Measurements from ENCODE around the gene CLRN1.
A peak's percentile ranks its signal among the peaks of the same experiment; 100 is the strongest.

CLRN1 gene

GRCh38 chr3:150936693-150937092 is 35.8 kb downstream of the CLRN1 start:
- peak overlapping the region; percentile 8; the same call in 1 of the 2 replicates for H3K27ac ChIP-seq (ENCODE audit: low read length)
- peaks cover 39% of the 10 kb centered on the region for H3K4me1 ChIP-seq (ENCODE audit: low read length)
- no peaks in the 10 kb centered on the region for H3K36me3 ChIP-seq (replicated peaks; ENCODE audit: low read depth, low read length)
- TF ChIP-seq CTCF (IDR thresholded peaks at IDR 0.05; ENCODE audit: low read depth, low read length) (no peak), EZH2phosphoT487 (IDR thresholded peaks at IDR 0.05; ENCODE audit: low read depth) (no peak)
- peaks cover 22% of the 10 kb centered on the region for H3K27me3 ChIP-seq (ENCODE audit: low read depth, low read length)
- H3K9me3 ChIP-seq (ENCODE audit: insufficient read depth, low read length): no peaks in the 10 kb centered on the region
- H4K20me1 ChIP-seq (ENCODE audit: insufficient read depth, low read length): no peaks in the 10 kb centered on the region
- peak overlapping the region; percentile 50 for H3K4me2 ChIP-seq (ENCODE audit: low read length)
- H2AFZ ChIP-seq (ENCODE audit: low read depth, low read length): no peak overlapping the region
- H3K9ac ChIP-seq (ENCODE audit: low read length): no peak overlapping the region
- H3K4me3 ChIP-seq (ENCODE audit: low read length): peak overlapping the region; percentile 11; the same call in 1 of the 2 replicates
- no peaks in the 10 kb centered on the region for H3K79me2 ChIP-seq (ENCODE audit: low read length)

GRCh38 chr3:150933473-150933995 is 39.0 kb downstream of the CLRN1 start:
- Histone ChIP-seq H2AFZ (ENCODE audit: low read depth, low read length) (no peak overlapping the region), H3K36me3 (replicated peaks; ENCODE audit: low read depth, low read length) (no peaks in the 10 kb centered on the region), H4K20me1 (ENCODE audit: insufficient read depth, low read length) (no peaks in the 10 kb centered on the region), H3K4me1 (ENCODE audit: low read length) (peaks cover 47% of the 10 kb centered on the region), H3K4me3 (ENCODE audit: low read length) (no peak overlapping the region), H3K9ac (ENCODE audit: low read length) (no peak overlapping the region), H3K27ac (ENCODE audit: low read length) (peak overlapping the region; percentile 31), H3K27me3 (ENCODE audit: low read depth, low read length) (peaks cover 33% of the 10 kb centered on the region), H3K4me2 (ENCODE audit: low read length) (peak overlapping the region; percentile 34), H3K79me2 (ENCODE audit: low read length) (no peaks in the 10 kb centered on the region), H3K9me3 (ENCODE audit: insufficient read depth, low read length) (no peaks in the 10 kb centered on the region; the same call in 1 of the 2 replicates)
- TF ChIP-seq EZH2phosphoT487 (IDR thresholded peaks at IDR 0.05; ENCODE audit: low read depth) (no peak), CTCF (IDR thresholded peaks at IDR 0.05; ENCODE audit: low read depth, low read length) (no peak)

- Histone ChIP-seq H3K4me3 (ENCODE audit: low read length) (no peak overlapping the region), H3K79me2 (ENCODE audit: low read length) (no peaks in the 10 kb centered on the region), H2AFZ (ENCODE audit: low read depth, low read length) (no peak overlapping the region), H3K9ac (ENCODE audit: low read length) (no peak overlapping the region), H3K27ac (ENCODE audit: low read length) (no peak overlapping the region), H3K4me2 (ENCODE audit: low read length) (no peak overlapping the region), H3K4me1 (ENCODE audit: low read length) (peaks cover 54% of the 10 kb centered on the region), H3K36me3 (replicated peaks; ENCODE audit: low read depth, low read length) (no peaks in the 10 kb centered on the region), H3K27me3 (ENCODE audit: low read depth, low read length) (peaks cover 26% of the 10 kb centered on the region), H4K20me1 (ENCODE audit: insufficient read depth, low read length) (no peaks in the 10 kb centered on the region), H3K9me3 (ENCODE audit: insufficient read depth, low read length) (no peaks in the 10 kb centered on the region; the same call in 1 of the 2 replicates)
- TF ChIP-seq CTCF (IDR thresholded peaks at IDR 0.05; ENCODE audit: low read depth, low read length): no peak
- no peak for TF ChIP-seq EZH2phosphoT487 (IDR thresholded peaks at IDR 0.05; ENCODE audit: low read depth)
These were observed 40.8 kb downstream of the CLRN1 start for GRCh38 chr3:150931745-150932144.

GRCh38 chr3:150930839-150931238 is 41.7 kb downstream of the CLRN1 start:
- Histone ChIP-seq H2AFZ (ENCODE audit: low read depth, low read length) (no peak overlapping the region), H3K4me2 (ENCODE audit: low read length) (peak overlapping the region; percentile 20)

More at GRCh38 chr3:150930839-150931238, 41.7 kb downstream of the CLRN1 start:
- no peaks in the 10 kb centered on the region for H4K20me1 ChIP-seq (ENCODE audit: insufficient read depth, low read length)
- H3K4me1 ChIP-seq (ENCODE audit: low read length): peaks cover 56% of the 10 kb centered on the region
- H3K36me3 ChIP-seq (replicated peaks; ENCODE audit: low read depth, low read length): no peaks in the 10 kb centered on the region
- no peaks in the 10 kb centered on the region; the same call in 1 of the 2 replicates for H3K9me3 ChIP-seq (ENCODE audit: insufficient read depth, low read length)
- TF ChIP-seq CTCF (IDR thresholded peaks at IDR 0.05; ENCODE audit: low read depth, low read length) (no peak), EZH2phosphoT487 (IDR thresholded peaks at IDR 0.05; ENCODE audit: low read depth) (no peak)
- no peak overlapping the region for H3K4me3 ChIP-seq (ENCODE audit: low read length)
- no peak overlapping the region for H3K27ac ChIP-seq (ENCODE audit: low read length)
- H3K9ac ChIP-seq (ENCODE audit: low read length): no peak overlapping the region
- no peaks in the 10 kb centered on the region for H3K79me2 ChIP-seq (ENCODE audit: low read length)
- peaks cover 26% of the 10 kb centered on the region for H3K27me3 ChIP-seq (ENCODE audit: low read depth, low read length)

Measured in OCI-LY3 (cell line).